Neural cell (in vitro differentiated cells): Measurements from ENCODE around the gene UBE2O. TPM values are rescaled to one million over a fixed set of nuclear protein-coding genes. Genes with fewer than 3 reads are reported as not detected.

Experiments used
- H2AFZ ChIP-seq: fragments of 200-600, 300-800 bp; sonication (generic), shearing (Covaris generic); 2 replicates; pipeline ENCODE4 v1.6.0; 2014; ENCODE audit warnings: low read depth, mild to moderate bottlenecking, antibody characterized with exemption, low read length, moderate library complexity
- H3F3A ChIP-seq: fragments of 200-600 bp; shearing (Covaris generic); 2 replicates; pipeline ENCODE4 v1.6.1; 2016; ENCODE audit warnings: mild to moderate bottlenecking, moderate library complexity, mixed read lengths, antibody characterized with exemption, low read length; ENCODE audit not compliant: insufficient read depth, poor library complexity, severe bottlenecking
- H3K27ac ChIP-seq: fragments of 200-600, 300-800 bp; sonication (generic), shearing (Covaris generic); 2 replicates; pipeline ENCODE4 v1.5.1; 2014; ENCODE audit warnings: mild to moderate bottlenecking, low read length, moderate library complexity
- H3K27me3 ChIP-seq: fragments of 300-800, 200-600 bp; sonication (generic), shearing (Covaris generic); 2 replicates; pipeline ENCODE4 v1.6.0; 2014; ENCODE audit warnings: mild to moderate bottlenecking, low read depth, low read length, moderate library complexity; ENCODE audit not compliant: insufficient read depth
- H3K36me3 ChIP-seq: fragments of 300-800, 200-600 bp; sonication (generic), shearing (Covaris generic); 2 replicates; pipeline ENCODE4 v1.5.1; 2014; ENCODE audit warnings: mild to moderate bottlenecking, antibody characterized with exemption, low read length, moderate library complexity; ENCODE audit not compliant: insufficient read depth
- H3K4me2 ChIP-seq: fragments of 300-800, 200-600 bp; sonication (generic), shearing (Covaris generic); 2 replicates; pipeline ENCODE4 v1.6.0; 2014; ENCODE audit warnings: mild to moderate bottlenecking, low read length
- H3K4me3 ChIP-seq: fragments of 300-800, 200-600 bp; sonication (generic), shearing (Covaris generic); 2 replicates; pipeline ENCODE4 v1.5.1; 2014; ENCODE audit warnings: mild to moderate bottlenecking, low read length, moderate library complexity
- H3K79me2 ChIP-seq: fragments of 200-600 bp; shearing (Covaris generic); replicated peaks from 2 replicates; pipeline ENCODE4 v1.6.0; 2014; ENCODE audit warnings: mild to moderate bottlenecking, low read length, moderate library complexity; ENCODE audit not compliant: insufficient read depth
- H3K9ac ChIP-seq: fragments of 300-800, 200-600 bp; sonication (generic), shearing (Covaris generic); 2 replicates; pipeline ENCODE4 v1.6.1; 2016; ENCODE audit warnings: mild to moderate bottlenecking, low read length, mixed read lengths
- H3K9me2 ChIP-seq: fragments of 200-600 bp; shearing (Covaris generic); 2 replicates; pipeline ENCODE4 v1.6.1; 2016; ENCODE audit warnings: mild to moderate bottlenecking, low read length, mixed read lengths; ENCODE audit not compliant: insufficient read depth
- H3K9me3 ChIP-seq: fragments of 200-600, 300-800 bp; sonication (generic), shearing (Covaris generic); 2 replicates; pipeline ENCODE4 v1.6.1; 2016; ENCODE audit warnings: mild to moderate bottlenecking, mixed run types, low read length, moderate library complexity, mixed read lengths
- H4K20me1 ChIP-seq: fragments of 200-600 bp; shearing (Covaris generic); 2 replicates; pipeline ENCODE4 v1.6.1; 2016; ENCODE audit warnings: mild to moderate bottlenecking, mixed run types; ENCODE audit not compliant: insufficient read depth
- EP300 ChIP-seq: fragments of 450-650 bp; conservative IDR thresholded peaks from 2 replicates; pipeline ENCODE4 v1.6.1; 2014; ENCODE audit warnings: antibody characterized with exemption, mild to moderate bottlenecking, moderate library complexity; ENCODE audit not compliant: poor library complexity, severe bottlenecking
- EZH2 ChIP-seq: fragments of 200-600, 300-800 bp; shearing (Covaris generic), sonication (generic); IDR thresholded peaks from 2 replicates; pipeline ENCODE4 v1.6.1; 2014; ENCODE audit warnings: antibody characterized with exemption, low read length, borderline replicate concordance, mild to moderate bottlenecking; ENCODE audit not compliant: insufficient read depth, poor library complexity, severe bottlenecking
- MXI1 ChIP-seq: fragments of 450-650 bp; conservative IDR thresholded peaks from 2 replicates; pipeline ENCODE4 v1.6.1; 2014; ENCODE audit warnings: antibody characterized with exemption, mild to moderate bottlenecking; ENCODE audit not compliant: poor library complexity, severe bottlenecking
- POLR2AphosphoS5 ChIP-seq: IDR thresholded peaks from 2 replicates; pipeline ENCODE4 v1.6.1; 2012
- RAD21 ChIP-seq: fragments of 450-650 bp; conservative IDR thresholded peaks from 2 replicates; pipeline ENCODE4 v1.6.1; 2014; ENCODE audit warnings: antibody characterized with exemption, mild to moderate bottlenecking, moderate library complexity
- SMC3 ChIP-seq: fragments of 450-650 bp; conservative IDR thresholded peaks from 2 replicates; pipeline ENCODE4 v1.6.1; 2014; ENCODE audit warnings: antibody characterized with exemption, mild to moderate bottlenecking, moderate library complexity; ENCODE audit not compliant: poor library complexity
- TAF1 ChIP-seq: IDR thresholded peaks from 2 replicates; pipeline ENCODE4 v1.6.1; 2012; ENCODE audit warnings: low read depth
- polyA plus RNA-seq: library from polyadenylated mRNA; depleted of rRNA; stranded (reverse); fragments of >200 nt; gene quantifications from 2 replicates; pipeline ENCODE4 v1.2.3, GENCODE V29; 2014
- TF ChIP-seq, protein P1 (sequence below): IDR thresholded peaks from 2 replicates; pipeline ENCODE4 v1.6.1; 2012; ENCODE audit warnings: borderline replicate concordance
- TF ChIP-seq, protein P2 (sequence below): fragments of 450-650 bp; IDR thresholded peaks from 2 replicates; pipeline ENCODE4 v1.5.1; 2014; ENCODE audit warnings: antibody characterized with exemption, mild to moderate bottlenecking, moderate library complexity; ENCODE audit not compliant: poor library complexity, severe bottlenecking

UBE2O gene
- polyA plus RNA-seq, 1 donor from 2014 or later: 28.0 TPM

DNA sequence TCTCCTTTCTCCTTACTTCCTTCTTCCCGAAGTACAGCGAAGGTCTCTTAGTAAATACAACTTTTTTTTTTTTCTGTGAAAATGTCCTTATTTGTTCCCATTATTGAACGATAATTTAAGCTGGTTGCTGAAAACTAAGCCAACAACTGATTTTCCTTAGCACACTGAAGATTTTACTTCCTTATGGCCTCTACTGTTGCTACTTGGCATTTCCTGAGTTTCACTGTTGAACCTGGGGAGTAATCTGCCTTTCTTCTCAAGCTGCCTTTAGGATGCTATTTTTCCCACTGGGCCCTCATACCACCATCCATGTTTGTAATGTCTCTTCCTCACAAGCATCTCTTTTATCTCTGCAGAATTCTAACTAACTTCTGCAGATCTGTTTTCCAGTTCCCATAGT is 26.1 kb downstream of the UBE2O start:
- H3F3A ChIP-seq: no peaks in the 10 kb centered on the region
- H3K27ac ChIP-seq: no peak overlapping the region
- no peaks in the 10 kb centered on the region for H3K9me2 ChIP-seq
- H3K27me3 ChIP-seq: no peaks in the 10 kb centered on the region
- no peak overlapping the region for H2AFZ ChIP-seq
- H3K4me2 ChIP-seq: no peak overlapping the region
- peaks cover 11% of the 10 kb centered on the region for H3K79me2 ChIP-seq
- H3K9ac ChIP-seq: no peak overlapping the region
- peaks cover 7% of the 10 kb centered on the region for H3K36me3 ChIP-seq
- no peaks in the 10 kb centered on the region for H4K20me1 ChIP-seq
- H3K4me3 ChIP-seq: no peak overlapping the region
- TF ChIP-seq, protein P1, sequence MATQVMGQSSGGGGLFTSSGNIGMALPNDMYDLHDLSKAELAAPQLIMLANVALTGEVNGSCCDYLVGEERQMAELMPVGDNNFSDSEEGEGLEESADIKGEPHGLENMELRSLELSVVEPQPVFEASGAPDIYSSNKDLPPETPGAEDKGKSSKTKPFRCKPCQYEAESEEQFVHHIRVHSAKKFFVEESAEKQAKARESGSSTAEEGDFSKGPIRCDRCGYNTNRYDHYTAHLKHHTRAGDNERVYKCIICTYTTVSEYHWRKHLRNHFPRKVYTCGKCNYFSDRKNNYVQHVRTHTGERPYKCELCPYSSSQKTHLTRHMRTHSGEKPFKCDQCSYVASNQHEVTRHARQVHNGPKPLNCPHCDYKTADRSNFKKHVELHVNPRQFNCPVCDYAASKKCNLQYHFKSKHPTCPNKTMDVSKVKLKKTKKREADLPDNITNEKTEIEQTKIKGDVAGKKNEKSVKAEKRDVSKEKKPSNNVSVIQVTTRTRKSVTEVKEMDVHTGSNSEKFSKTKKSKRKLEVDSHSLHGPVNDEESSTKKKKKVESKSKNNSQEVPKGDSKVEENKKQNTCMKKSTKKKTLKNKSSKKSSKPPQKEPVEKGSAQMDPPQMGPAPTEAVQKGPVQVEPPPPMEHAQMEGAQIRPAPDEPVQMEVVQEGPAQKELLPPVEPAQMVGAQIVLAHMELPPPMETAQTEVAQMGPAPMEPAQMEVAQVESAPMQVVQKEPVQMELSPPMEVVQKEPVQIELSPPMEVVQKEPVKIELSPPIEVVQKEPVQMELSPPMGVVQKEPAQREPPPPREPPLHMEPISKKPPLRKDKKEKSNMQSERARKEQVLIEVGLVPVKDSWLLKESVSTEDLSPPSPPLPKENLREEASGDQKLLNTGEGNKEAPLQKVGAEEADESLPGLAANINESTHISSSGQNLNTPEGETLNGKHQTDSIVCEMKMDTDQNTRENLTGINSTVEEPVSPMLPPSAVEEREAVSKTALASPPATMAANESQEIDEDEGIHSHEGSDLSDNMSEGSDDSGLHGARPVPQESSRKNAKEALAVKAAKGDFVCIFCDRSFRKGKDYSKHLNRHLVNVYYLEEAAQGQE: no peak
- TF ChIP-seq RAD21 (no peak), POLR2AphosphoS5 (no peak), EP300 (no peak), EZH2 (no peak), MXI1 (no peak), SMC3 (no peak), TAF1 (no peak)
- TF ChIP-seq, protein P2, sequence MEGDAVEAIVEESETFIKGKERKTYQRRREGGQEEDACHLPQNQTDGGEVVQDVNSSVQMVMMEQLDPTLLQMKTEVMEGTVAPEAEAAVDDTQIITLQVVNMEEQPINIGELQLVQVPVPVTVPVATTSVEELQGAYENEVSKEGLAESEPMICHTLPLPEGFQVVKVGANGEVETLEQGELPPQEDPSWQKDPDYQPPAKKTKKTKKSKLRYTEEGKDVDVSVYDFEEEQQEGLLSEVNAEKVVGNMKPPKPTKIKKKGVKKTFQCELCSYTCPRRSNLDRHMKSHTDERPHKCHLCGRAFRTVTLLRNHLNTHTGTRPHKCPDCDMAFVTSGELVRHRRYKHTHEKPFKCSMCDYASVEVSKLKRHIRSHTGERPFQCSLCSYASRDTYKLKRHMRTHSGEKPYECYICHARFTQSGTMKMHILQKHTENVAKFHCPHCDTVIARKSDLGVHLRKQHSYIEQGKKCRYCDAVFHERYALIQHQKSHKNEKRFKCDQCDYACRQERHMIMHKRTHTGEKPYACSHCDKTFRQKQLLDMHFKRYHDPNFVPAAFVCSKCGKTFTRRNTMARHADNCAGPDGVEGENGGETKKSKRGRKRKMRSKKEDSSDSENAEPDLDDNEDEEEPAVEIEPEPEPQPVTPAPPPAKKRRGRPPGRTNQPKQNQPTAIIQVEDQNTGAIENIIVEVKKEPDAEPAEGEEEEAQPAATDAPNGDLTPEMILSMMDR: no peak
- H3K9me3 ChIP-seq: no peaks in the 10 kb centered on the region

GRCh38 chr17:76422860-76423259 is 30.1 kb downstream of the UBE2O start:
- peaks cover 7% of the 10 kb centered on the region for H3K36me3 ChIP-seq
- H3K79me2 ChIP-seq: peaks cover 5% of the 10 kb centered on the region
- no peaks in the 10 kb centered on the region for H3F3A ChIP-seq
- H3K4me2 ChIP-seq: no peak overlapping the region
- H3K4me3 ChIP-seq: no peak overlapping the region
- no peaks in the 10 kb centered on the region for H3K27me3 ChIP-seq
- no peak overlapping the region for H3K9ac ChIP-seq
- H3K9me3 ChIP-seq: no peaks in the 10 kb centered on the region
- no peak overlapping the region for H2AFZ ChIP-seq
- no peaks in the 10 kb centered on the region for H4K20me1 ChIP-seq
- no peaks in the 10 kb centered on the region for H3K9me2 ChIP-seq
- H3K27ac ChIP-seq: no peak overlapping the region
- no peak for TF ChIP-seq POLR2AphosphoS5
- TF ChIP-seq EP300: no peak
- no peak for TF ChIP-seq RAD21
- no peak for TF ChIP-seq EZH2
- TF ChIP-seq, protein P2: no peak
- TF ChIP-seq MXI1: no peak
- TF ChIP-seq TAF1: no peak
- TF ChIP-seq, protein P1: no peak
- TF ChIP-seq SMC3: no peak
